ENCODE measurements around the gene ACIN1.

The ACIN1 gene

GRCh38 chr14:23102801-23103200 lies 7.9 kb upstream of the ACIN1 start:
- TF ChIP-seq MAX (IDR thresholded peaks at IDR 0.05): no peak
- no peak for TF ChIP-seq ZBTB7A (IDR thresholded peaks at IDR 0.05; ENCODE audit: low read depth)
- TF ChIP-seq EGR1 (IDR thresholded peaks at IDR 0.05): no peak
- no peak for TF ChIP-seq TCF12 (IDR thresholded peaks at IDR 0.05; ENCODE audit: low read depth)
- TF ChIP-seq RAD21 (IDR thresholded peaks at IDR 0.05; ENCODE audit: low read depth): no peak
- TF ChIP-seq CEBPB (IDR thresholded peaks at IDR 0.05): no peak
- TF ChIP-seq USF1 (IDR thresholded peaks at IDR 0.05): no peak
- TF ChIP-seq EP300 (IDR thresholded peaks at IDR 0.05; ENCODE audit: borderline replicate concordance): no peak
- no peak for TF ChIP-seq NFIC (IDR thresholded peaks at IDR 0.05)
- no peak for TF ChIP-seq TAF1 (IDR thresholded peaks at IDR 0.05; ENCODE audit: low read depth)
- TF ChIP-seq CREB1 (IDR thresholded peaks at IDR 0.05; ENCODE audit: low read depth): no peak
- no peak for TF ChIP-seq TEAD4 (IDR thresholded peaks at IDR 0.05)
- TF ChIP-seq FOXM1 (IDR thresholded peaks at IDR 0.05; ENCODE audit: borderline replicate concordance, low read depth): no peak
- TF ChIP-seq YY1 (IDR thresholded peaks at IDR 0.05; ENCODE audit: low read depth): no peak

GRCh38 chr14:23101986-23102625 lies 7.2 kb upstream of the ACIN1 start:
- no peak for TF ChIP-seq YY1 (IDR thresholded peaks at IDR 0.05; ENCODE audit: low read depth)
- TF ChIP-seq CREB1 (IDR thresholded peaks at IDR 0.05; ENCODE audit: low read depth): no peak
- no peak for TF ChIP-seq RAD21 (IDR thresholded peaks at IDR 0.05; ENCODE audit: low read depth)
- TF ChIP-seq EP300 (IDR thresholded peaks at IDR 0.05; ENCODE audit: borderline replicate concordance): no peak
- no peak for TF ChIP-seq ZBTB7A (IDR thresholded peaks at IDR 0.05; ENCODE audit: low read depth)
- TF ChIP-seq FOXM1 (IDR thresholded peaks at IDR 0.05; ENCODE audit: borderline replicate concordance, low read depth): no peak
- TF ChIP-seq REST (IDR thresholded peaks at IDR 0.05; ENCODE audit: low read depth): no peak
- TF ChIP-seq TCF12 (IDR thresholded peaks at IDR 0.05; ENCODE audit: low read depth): no peak
- TF ChIP-seq MAX (IDR thresholded peaks at IDR 0.05): no peak
- TF ChIP-seq TEAD4 (IDR thresholded peaks at IDR 0.05): no peak
- TF ChIP-seq TAF1 (IDR thresholded peaks at IDR 0.05; ENCODE audit: low read depth): no peak
- TF ChIP-seq EGR1 (IDR thresholded peaks at IDR 0.05): no peak
- no peak for TF ChIP-seq USF1 (IDR thresholded peaks at IDR 0.05)
- no peak for TF ChIP-seq CEBPB (IDR thresholded peaks at IDR 0.05)
- TF ChIP-seq NFIC (IDR thresholded peaks at IDR 0.05): no peak

- TF ChIP-seq EGR1 (IDR thresholded peaks at IDR 0.05): no peak
- TF ChIP-seq TCF12 (IDR thresholded peaks at IDR 0.05; ENCODE audit: low read depth): no peak
- TF ChIP-seq CREB1 (IDR thresholded peaks at IDR 0.05; ENCODE audit: low read depth): no peak
- TF ChIP-seq CEBPB (IDR thresholded peaks at IDR 0.05): no peak
- TF ChIP-seq TAF1 (IDR thresholded peaks at IDR 0.05; ENCODE audit: low read depth): no peak
- no peak for TF ChIP-seq RAD21 (IDR thresholded peaks at IDR 0.05; ENCODE audit: low read depth)
- no peak for TF ChIP-seq EP300 (IDR thresholded peaks at IDR 0.05; ENCODE audit: borderline replicate concordance)
These were observed 6.5 kb upstream of the ACIN1 start for GRCh38 chr14:23101213-23101970.

GRCh38 chr14:23099212-23099861 lies 4.4 kb upstream of the ACIN1 start:
- TF ChIP-seq FOXM1 (IDR thresholded peaks at IDR 0.05; ENCODE audit: borderline replicate concordance, low read depth) (no peak), EP300 (IDR thresholded peaks at IDR 0.05; ENCODE audit: borderline replicate concordance) (no peak), YY1 (IDR thresholded peaks at IDR 0.05; ENCODE audit: low read depth) (no peak), USF1 (IDR thresholded peaks at IDR 0.05) (no peak), RAD21 (IDR thresholded peaks at IDR 0.05; ENCODE audit: low read depth) (no peak), CREB1 (IDR thresholded peaks at IDR 0.05; ENCODE audit: low read depth) (no peak), ZBTB7A (IDR thresholded peaks at IDR 0.05; ENCODE audit: low read depth) (no peak), EGR1 (IDR thresholded peaks at IDR 0.05) (no peak), TEAD4 (IDR thresholded peaks at IDR 0.05) (no peak), TCF12 (IDR thresholded peaks at IDR 0.05; ENCODE audit: low read depth) (no peak), NFIC (IDR thresholded peaks at IDR 0.05) (no peak), MAX (IDR thresholded peaks at IDR 0.05) (no peak), CEBPB (IDR thresholded peaks at IDR 0.05) (no peak), TAF1 (IDR thresholded peaks at IDR 0.05; ENCODE audit: low read depth) (no peak), REST (IDR thresholded peaks at IDR 0.05; ENCODE audit: low read depth) (no peak)

Measured in Ishikawa (cell line).